ENCODE results near the gene SAMD9.
A peak's percentile ranks its signal among the peaks of the same experiment; 100 is the strongest.
"Not testable (repeated sequence)": the region's sequence is repeated elsewhere in the genome, so short reads cannot be mapped to it uniquely, and the experiment has no call there.

Gene SAMD9

DNA sequence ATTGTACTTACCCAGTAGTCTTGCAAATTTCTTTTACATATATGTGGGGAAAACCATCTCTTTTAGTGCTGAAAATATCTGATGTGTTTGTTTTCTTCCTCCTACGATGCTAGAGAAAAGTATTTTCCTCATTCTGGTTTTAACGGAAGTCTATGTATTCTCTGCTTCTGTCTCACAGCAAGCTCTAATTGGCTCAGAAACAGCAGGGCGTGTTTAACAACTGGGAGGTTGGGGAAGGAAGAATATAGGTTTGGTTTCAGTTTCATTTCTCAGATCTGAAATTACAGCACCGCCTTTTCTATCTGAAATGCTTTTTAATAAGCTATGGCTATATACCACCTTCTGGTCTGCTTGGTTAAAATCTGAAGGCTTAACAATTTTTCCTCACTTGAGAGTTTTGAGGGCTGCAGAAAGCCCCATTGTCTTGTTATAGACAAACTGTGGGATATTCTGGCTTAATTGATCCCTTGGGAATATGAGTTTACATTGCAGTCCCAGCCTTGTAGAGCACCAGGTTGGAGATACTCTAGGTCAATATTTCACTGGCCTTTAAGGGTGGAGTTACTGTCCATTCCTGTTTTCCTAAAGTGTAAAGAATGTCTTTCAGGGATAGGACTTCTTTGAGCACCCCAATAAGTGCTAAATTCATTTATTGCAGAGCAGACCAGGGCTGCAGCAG is at the start of gene SAMD9:
Gene SAMD9 (minus strand): TSS at position 128 of the 679 bp plus-strand sequence. CDS start 11,882 bp downstream, outside the sequence.
- DNase-seq: peak; percentile 53

DNA sequence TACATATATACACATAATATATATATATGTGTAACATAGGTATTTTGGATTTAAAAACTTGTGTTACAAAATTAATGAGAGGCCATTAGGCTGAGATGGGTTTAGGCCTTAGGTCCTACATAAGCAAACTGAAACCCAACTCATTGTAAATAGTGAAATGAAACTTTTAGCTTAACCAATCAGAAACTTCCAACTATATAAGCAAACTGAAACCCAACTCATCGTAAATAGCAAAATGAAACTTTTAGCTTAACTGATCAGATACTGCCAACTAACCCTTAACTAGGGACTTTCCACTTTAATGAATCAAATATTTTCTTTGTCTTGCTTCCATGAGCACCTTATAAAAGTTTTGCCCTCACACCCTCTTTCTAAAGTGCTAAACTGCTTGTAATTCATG is 47.7 kb upstream of the SAMD9 start:
- DNase-seq: no peak

DNA sequence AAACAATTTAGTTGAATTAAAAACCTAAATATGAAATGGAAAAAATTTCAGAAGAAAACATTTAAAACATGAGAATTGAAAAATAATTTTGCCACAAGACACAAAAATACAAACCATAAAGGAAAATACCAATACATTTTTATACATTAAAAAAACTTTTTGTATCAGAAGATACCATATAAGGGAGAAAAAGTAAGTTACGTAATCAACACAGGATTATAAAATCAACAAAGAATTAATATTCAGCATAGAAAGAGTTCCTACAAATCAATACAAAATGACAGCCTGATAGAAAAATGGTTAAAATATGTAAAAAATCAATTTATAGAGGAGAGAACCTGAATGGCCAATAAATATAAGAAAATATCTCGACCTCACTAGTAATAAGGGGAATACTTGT is 47.0 kb upstream of the SAMD9 start:
- DNase-seq: no peak

DNA sequence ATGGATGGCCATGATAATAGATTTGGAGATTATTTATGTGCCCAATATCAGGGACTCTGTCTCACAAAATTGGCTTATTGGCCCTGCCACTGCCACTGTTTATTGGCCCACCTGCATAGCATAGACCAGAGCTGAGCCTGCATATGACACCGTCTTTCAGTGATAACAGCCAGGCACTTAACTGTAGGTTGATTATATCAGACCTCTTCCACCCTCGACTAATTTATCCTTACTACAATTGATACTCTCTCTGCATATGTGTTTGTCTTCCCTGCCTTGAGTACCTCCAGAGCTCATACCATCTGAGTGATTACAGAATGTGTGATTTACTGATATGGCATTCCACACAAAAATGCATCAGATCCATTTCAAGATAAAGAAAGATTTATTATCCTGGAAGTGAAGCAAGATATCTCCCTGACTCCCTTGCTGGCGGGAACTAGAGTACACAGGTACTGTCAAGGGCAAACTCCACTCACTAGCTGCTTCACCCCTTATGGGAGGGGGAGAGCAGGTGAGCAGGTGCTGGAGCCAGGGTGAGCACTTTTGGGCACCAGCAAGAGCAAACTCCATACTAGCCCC is 43.5 kb upstream of the SAMD9 start:
- no peak for DNase-seq

DNA sequence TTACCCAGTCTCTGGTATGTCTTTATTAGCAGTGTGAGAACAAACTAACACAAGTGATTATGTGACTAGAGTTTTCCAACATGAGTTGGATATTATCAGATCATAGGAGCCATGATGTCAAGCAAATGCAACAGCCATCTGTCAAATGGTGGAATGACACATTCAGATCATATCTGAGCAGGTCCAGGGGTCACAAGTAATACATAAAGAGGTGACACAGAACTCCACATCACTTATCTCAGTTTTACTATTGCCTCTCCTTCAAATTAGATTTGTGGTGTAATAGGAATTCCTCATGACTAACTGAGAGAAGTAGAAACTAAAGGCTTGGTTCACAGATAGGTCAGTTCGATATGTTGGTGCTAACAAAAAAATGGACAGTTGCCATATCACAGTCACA is 42.6 kb upstream of the SAMD9 start:
- no peak for DNase-seq

DNA sequence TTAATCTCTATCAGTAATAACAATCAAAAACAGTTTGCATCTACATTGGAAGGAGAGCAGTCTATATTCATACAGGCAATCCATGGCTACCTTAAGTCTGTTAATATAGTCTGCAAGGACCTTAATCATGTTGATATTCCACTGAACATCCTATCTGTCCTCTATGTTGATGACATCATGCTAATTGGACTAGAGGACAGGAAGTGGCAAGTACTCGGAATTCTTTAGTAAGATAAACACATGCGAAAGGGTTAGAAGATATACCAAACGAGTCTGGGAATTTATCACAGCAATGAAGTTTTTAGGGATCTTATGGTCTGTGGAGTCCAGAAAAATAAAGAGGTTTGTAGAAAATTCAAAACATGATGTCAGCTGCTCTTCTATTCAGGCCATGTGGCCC is 41.7 kb upstream of the SAMD9 start:
- DNase-seq: no peak

DNA sequence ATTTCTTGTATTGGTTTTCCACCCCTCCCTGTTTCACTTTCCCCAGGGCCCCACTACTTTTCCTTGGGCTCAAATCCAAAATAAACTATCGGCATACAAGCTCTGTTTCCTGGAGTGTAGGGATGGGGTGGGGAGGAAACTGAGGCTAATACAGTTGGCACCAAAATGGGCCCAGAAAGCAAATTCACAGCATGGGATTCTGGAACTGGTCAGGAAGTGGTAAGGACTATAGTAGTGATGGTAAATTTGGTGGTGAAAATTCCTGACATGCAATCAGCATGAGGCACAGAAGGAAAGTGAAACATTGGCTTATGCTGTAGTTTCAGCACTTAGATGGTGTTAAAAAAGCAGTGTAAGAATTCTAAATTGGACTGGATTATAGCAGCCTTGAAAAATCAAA is 39.1 kb upstream of the SAMD9 start:
- DNase-seq: no peak

DNA sequence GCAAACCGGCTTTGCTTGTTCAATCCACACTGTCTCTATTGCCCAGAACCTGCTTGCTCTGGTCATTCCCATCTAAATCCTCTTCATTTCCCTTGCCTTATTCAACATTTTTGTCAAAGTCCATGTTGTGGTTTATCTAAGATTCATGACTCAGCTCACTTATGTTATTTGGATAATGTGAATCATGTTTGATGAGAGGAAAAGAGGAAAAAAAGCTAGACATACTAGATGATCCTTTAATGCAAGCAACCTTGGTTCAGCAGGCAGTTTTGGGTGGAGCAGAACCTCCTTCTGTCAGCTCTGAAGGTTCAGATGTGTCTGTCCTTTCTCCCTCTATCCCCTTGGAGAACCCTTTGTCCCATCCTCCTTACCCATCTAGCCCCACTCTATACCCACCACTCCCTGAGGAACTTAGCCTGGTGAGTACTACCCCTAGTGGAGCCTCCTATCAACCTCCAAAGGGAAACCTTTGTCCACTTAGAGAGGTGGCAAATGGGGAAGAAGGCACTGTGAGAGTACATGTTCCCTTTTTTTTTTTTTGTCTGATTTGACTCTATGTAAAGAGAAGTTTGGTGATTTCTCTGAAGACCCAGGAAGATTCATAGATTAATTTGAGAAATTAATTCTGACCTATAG is 32.5 kb upstream of the SAMD9 start:
- no peak for DNase-seq

DNA sequence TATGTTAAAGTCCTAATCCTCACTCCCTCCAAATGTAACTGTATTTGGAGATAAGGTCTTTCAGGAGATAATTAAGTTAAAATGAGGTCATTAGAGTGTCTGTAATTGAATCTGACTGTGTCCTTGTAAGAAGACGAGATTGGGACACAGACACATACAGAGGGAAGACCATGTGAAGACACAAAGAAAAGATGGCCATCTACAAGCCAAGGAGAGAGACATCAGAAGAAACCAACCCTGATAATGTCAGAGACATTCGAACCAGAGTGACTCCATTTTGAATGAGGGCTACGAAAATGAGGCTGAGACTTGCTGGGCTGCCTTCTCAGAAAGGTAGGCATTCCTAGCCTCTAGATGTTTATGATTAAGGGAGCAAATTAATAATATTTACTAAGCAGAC is 30.9 kb upstream of the SAMD9 start:
- DNase-seq: no peak

DNA sequence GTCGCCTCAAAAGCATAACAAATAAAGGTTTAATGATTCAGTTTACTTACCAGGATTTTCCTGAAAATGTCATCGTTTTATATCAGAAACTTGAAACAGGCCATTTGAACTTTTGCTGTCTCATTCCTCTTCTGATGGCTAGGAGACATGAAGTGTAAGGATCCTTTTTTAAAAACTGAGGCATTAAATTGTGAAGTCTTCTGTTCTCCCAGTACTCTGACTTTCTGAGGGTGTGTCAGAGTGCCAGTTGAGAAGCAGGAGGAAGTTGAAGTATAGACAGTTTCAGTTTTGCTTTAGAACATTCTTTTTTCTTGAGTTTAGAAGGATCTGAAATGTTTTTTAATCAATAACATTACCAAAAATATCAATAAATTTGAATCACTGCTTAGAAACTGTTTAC is 30.4 kb upstream of the SAMD9 start, which contains the start of gene SAMD9L:
Gene SAMD9L (minus strand): TSS at position 242 of the 400 bp plus-strand sequence. CDS start 12,414 bp downstream, outside the sequence.
- no peak for DNase-seq

DNA sequence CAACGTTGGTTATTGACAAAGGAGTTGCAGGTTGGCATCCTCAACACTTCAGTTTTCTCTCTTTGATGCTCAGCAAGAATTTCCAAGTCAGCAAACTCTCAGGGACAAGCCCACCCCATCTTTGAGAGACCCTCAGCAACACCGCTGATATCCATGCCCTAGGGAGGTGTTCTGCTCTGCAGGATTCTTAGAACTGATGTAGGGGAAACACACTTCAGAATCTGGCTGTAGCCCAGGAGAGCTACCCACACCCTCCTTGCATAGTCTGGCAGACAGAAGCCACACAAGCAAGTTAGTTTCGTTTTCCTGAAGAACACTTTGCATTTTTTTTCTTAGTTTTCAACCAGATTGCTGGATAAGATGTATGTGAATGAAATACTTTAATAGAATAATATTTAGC is 29.6 kb upstream of the SAMD9 start:
- peak; percentile 33 for DNase-seq

DNA sequence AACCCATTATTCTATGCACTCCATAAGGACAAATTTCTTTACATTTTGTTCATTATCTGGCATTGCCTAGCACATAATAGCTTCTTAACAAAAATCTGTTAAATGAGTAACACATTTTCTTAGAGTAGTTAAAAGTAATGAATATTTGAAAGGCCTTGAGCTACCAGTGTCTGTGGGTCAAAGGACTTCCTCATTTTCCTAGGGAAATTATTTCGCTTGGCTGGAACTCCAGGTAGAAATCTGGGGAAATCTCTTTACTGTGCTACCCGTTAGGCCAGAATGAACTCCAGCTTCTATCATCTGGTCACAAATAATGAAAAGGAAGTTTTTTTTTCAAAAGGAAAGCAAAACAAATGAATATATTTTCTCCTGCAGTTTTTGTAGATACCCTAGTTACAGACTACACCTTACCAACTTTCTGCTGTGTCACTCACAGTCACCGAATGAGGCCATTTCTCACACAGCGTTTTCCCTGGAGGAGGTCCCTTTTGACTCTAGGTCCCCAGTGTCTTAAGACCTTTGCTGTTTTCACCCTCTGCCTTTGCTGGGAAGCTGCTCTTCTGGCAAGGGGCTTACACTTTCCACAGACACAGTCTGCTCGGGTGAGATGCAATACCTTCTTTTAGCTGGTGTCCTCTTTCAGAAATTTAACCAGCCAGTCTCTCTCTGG is 28.8 kb upstream of the SAMD9 start:
- DNase-seq: peak; percentile 12

DNA sequence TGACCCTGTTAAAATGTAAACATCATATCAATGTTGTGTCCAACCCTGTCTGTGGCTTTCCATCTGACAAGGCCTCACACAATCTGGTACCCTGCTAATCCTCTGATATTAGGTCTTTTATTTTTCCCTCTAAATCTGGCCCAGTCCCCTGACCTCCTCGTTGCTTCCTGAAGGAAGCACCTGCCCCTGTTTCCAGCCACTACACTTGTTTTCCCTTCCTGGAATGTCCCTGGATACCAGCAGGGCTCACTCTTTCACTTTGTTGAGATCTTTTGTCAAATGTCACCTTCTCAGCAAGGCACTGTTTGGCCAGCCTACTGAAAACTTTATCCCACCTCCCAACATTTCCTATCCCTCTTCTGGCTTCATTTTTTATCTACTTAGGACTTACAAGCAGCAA is 28.3 kb upstream of the SAMD9 start:
- no peak for DNase-seq

DNA sequence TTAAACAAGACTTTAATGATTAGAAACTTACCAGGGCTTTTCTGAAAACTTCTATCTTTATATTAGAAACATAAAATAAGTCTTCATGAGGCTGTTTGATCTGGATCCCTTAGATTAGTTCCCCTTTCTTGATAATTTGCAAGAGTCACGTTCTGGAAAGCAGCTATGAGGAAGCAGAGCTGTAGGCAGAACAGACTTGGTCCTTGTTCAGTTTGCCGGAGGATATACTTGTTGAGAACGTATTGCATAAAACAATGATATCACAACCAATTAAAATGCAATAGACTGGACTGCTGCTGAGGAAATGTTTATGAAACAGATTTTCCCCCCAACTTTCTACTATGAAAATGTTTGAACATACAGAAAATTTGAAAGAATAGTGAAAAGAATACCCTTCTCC is 27.6 kb upstream of the SAMD9 start:
- DNase-seq: no peak

DNA sequence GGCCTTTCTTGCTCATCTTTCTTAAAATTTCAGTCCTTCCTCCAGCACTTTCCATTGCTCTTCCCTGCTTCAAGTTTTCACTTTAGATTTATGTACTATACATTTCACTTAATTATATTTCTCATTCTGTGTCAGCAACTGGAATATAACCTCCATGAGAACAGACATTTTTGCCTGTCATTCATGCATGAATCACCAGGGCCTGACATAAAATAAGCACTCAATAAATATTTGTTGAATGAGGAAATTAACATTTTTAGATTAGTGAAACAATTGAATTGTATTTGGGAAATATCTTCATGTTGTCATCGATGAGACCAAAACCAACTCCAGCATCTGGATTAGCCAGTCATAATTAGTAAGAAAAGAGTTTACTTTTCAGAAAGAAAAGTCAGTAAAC is 24.3 kb upstream of the SAMD9 start:
- DNase-seq: no peak

DNA sequence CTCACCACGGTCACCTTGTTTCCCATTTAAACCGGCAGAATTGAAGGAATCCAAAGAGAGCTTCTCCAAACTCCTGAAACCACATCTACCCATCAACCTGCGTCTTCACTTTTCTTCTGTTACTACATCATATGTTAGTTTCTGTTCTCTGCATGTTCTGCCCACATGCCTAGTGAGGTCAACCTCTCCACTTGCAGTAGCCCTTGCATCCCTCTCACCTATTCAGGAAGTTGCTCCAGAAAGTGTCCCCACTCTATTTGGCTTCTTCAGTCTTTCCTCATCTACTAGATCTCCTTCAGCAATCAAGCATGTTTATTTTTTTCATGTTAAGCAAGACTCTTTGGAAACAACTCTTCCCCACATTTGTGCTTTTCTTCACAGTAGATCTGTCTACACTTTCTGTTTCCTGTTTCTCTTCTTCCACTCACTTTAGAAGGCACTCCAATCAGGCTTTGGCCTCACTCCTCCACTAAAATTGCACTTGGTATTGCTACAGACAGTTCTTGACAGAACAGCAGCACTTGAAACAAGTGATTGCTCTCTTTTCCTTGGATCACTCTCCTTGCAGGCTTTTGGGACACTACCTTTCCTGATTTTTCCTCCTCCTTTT is 22.9 kb upstream of the SAMD9 start:
- no peak for DNase-seq

DNA sequence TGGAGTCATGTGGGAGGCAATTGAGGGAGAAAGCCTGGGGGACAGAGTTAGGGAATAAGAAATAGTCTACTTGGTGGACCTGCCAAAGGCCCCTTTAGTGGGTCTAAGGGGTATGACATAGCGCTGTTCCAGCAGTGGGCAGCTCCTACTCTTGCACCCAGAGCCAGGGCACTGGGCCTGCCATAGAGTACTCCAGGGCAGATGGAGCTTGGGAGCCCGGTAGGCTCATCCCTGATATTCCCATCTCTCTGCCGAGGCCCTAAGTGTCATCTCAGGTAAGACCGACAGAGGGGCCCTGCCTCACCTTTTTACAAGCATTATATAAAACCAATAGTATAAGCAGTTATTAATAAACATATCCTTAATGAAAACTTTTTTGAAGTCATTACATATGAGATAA is 20.8 kb upstream of the SAMD9 start:
- no peak for DNase-seq

DNA sequence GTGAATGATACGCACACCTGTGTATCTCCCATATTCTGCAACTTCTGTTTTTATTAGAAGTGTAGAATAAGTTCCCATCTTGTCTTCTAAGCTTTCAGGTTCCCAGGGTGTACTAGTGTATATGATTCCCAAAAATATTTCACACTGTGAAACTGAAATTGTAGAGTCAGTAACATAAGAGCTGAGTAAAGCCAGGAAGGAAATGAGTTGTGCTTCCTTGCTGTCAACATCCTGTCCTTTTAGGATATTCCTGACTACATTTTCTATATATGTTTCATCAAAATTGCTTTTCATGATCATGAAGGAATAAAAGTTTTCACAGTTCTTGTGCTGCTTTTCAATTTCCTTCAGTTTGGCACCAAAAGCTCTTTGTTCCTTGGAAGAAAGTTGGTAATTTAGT is 15.2 kb upstream of the SAMD9 start:
- DNase-seq: no peak

DNA sequence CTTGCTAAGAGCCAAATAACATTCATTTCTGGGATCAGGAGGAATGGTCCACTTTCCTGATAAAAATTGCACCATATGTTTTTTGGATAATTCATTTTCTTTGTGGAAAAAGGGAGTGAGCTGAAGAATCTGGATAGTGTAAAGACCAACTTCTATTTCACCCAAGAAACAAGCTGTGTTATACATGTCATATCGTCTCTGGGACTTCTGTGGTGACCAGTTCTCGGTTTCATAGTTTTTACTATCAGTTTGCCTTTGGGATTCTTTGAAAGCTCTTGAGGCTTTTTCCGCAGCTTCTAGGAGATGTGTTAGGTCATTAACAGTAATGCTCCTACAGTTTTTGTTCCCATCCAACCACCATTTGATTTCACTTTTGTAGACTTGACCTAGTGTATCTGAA is 14.4 kb upstream of the SAMD9 start:
- no peak for DNase-seq

DNA sequence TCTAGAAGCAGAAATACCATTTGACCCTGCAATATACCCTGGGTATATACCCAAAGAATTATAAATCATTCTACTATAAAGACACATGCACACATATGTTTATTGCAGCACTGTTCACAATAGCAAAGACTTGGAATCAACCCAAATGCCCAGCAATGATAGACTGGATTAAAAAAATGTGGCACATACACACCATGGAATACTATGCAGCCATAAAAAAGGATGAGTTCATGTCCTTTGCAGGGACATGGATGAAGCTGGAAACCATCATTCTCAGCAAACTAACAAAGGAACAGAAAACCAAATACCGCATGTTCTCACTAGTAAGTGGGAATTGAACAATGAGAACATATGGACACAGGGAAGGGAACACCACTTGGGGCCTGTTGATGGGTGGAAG is 9.2 kb upstream of the SAMD9 start:
- DNase-seq: not testable (repeated sequence)

DNA sequence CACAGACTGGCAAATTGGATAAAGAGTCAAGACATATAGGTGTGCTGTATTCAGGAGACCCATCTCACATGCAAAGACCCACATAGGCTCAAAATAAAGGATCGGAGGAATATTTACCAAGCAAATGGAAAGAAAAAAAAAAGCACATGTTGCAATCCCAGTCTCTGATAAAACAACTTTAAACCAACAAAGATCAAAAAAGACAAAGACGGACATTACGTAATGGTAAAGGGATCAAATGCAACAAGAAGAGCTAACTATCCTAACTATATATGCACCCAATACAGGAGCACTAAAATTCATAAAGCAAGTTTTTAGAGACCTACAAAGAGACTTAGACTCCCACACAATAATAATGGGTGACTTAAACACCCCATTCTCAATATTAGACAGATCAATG is 5.8 kb upstream of the SAMD9 start:
- not testable (repeated sequence) for DNase-seq

DNA sequence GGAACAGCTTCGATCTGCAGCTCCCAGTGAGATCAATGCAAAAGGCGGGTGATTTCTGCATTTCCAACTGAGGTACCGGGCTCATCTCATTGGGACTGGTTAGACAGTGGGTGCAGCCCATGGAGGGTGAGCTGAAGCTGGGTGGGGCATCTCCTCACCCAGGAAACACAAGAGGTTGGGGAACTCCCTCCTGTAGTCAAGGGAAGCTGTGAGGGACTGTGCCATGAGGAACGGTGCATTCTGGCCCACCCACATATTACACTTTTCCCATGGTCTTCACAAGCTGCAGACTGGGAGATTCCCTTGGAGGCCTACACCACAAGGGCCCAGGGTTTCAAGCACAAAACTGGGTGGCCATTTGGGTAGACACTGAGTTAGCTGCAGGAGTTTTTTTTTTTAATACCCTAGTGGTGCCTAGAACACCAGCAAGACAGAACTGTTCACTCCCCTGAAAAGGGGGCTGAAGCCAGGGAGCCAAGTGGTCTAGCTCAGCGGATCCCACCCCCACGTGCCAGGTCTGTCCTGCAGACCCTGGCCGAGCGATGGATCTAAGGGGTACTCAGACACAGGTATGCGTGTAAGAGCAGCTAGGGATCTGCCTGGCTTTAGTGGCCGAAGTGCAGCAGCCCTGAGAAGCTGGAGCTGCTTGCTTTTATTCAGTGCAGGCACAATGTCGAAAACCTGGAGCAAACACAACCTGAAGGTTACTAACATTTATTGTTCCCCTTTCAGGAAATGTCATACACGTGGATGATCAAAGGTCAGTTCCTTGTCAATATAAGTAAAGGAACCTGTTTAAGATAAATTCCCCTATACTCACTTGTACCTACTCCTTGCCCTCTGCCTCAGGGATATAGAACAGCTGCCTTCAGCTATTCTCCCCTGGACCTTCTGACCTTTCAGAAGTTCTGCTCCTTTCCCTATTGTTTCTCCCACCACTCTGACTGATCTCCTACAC is 3.1 kb upstream of the SAMD9 start:
- no peak for DNase-seq

Measured in activated CD4-positive, alpha-beta T cell treated with anti-CD3 and anti-CD28 coated beads for 48 hours (primary cell).